ENCODE data around the gene ADAR. TPM values are rescaled to one million over a fixed set of nuclear protein-coding genes. Genes with fewer than 3 reads are reported as not detected.

Gene ADAR
- total and polyA plus RNA-seq, 2 of the 4 experiments (the other 2 are of a cell fraction): 70.9 to 131 TPM

GRCh38 chr1:154603317-154603716 is 4.7 kb downstream of the ADAR start:
- ChIA-PET CTCF (interaction anchor here (0.5 kb wide), 1 partner anchor 59 kb away, joined by 4 read pairs; no protein-coding TSS in a partner anchor), POLR2A (ENCODE audit: unreplicated experiment) (no interaction called here)
- H2AK9ac ChIP-seq (replicated peaks; ENCODE audit: low read depth, low read length, poor library complexity): no peak overlapping the region
- DNase-seq: no peak
- no CpG with 5 or more reads among the region's 2 CpGs for whole genome bisulfite sequencing, 2 experiments (ENCODE audit: extremely low coverage in 2 of 2, insufficient read length in 1 of 2)
- no peak for ATAC-seq (ENCODE audit: low read depth)
- peaks cover 11% of the 10 kb centered on the region for H3K4me1 ChIP-seq (ENCODE audit: control insufficient read depth, insufficient read depth, low read length)
- no peak overlapping the region for H4K8ac ChIP-seq (ENCODE audit: low read depth in 2 of 2, low read length in 2 of 2)
- peaks cover 47 to 83% of the 10 kb centered on the region in 2 experiments for H3K79me1 ChIP-seq (ENCODE audit: low read depth in 1 of 2, low read length in 2 of 2)
- peaks cover 26% of the 10 kb centered on the region for H3K36me3 ChIP-seq (ENCODE audit: control insufficient read depth, insufficient read depth, low read length)
- dilution Hi-C loops (cut with HindIII; ENCODE audit: low sequenced_read_pairs, unreplicated experiment) (no loop called here), intact Hi-C loops (cut with micrococcal nuclease) (no loop called here), in situ Hi-C loops (cut with MboI; ENCODE audit: low sequenced_read_pairs) (no loop called here)
- no peak overlapping the region for H4K5ac ChIP-seq (ENCODE audit: low read depth, low read length)
- no peak overlapping the region for H2BK20ac ChIP-seq (ENCODE audit: low read depth, low read length)
- no peak overlapping the region for H2AK5ac ChIP-seq (ENCODE audit: low read depth, low read length)
- no peak overlapping the region for H3K27ac ChIP-seq (ENCODE audit: insufficient read depth, low read length)
- no peaks in the 10 kb centered on the region for H3K27me3 ChIP-seq (ENCODE audit: control insufficient read depth, insufficient read depth, low read length)
- no peak overlapping the region for H3K4me2 ChIP-seq (ENCODE audit: low read depth, low read length)
- H3K4ac ChIP-seq (ENCODE audit: low read depth, low read length): no peak overlapping the region
- H4K91ac ChIP-seq (ENCODE audit: insufficient read depth, low read depth, low read length): no peak overlapping the region
- no peak overlapping the region for H2BK15ac ChIP-seq (ENCODE audit: low read depth, low read length)
- peaks cover 86% of the 10 kb centered on the region for H4K20me1 ChIP-seq (ENCODE audit: insufficient read depth, low read length)
- peaks cover 47% of the 10 kb centered on the region for H3K9me1 ChIP-seq (ENCODE audit: insufficient read depth, low read length)
- H2BK120ac ChIP-seq (ENCODE audit: low read depth, low read length): no peak overlapping the region
- no TSS peak for BruUV-seq (replicated peaks)
- no peak for TF ChIP-seq CEBPB (IDR thresholded peaks at IDR 0.05; ENCODE audit: low read depth, low read length)
- no peak for TF ChIP-seq RAD21 (IDR thresholded peaks at IDR 0.05; ENCODE audit: low read length)
- no peak for TF ChIP-seq MXI1 (IDR thresholded peaks at IDR 0.05; ENCODE audit: borderline replicate concordance, low read depth, low read length)
- no peak for TF ChIP-seq BHLHE40 (IDR thresholded peaks at IDR 0.05; ENCODE audit: low read depth, low read length)
- no peak for TF ChIP-seq ELK1 (IDR thresholded peaks at IDR 0.05; ENCODE audit: borderline replicate concordance, low read depth, low read length)
- TF ChIP-seq CHD1 (IDR thresholded peaks at IDR 0.05; ENCODE audit: low read depth, low read length): no peak
- TF ChIP-seq RCOR1 (IDR thresholded peaks at IDR 0.05; ENCODE audit: insufficient replicate concordance, low read length): no peak
- no peak for TF ChIP-seq MAZ (IDR thresholded peaks at IDR 0.05; ENCODE audit: borderline replicate concordance, low read depth, low read length)
- H3K56ac ChIP-seq (ENCODE audit: extremely low read depth, insufficient read depth, low read length): no peak overlapping the region
- H2AFZ ChIP-seq (replicated peaks; ENCODE audit: low read length, poor library complexity): no peak overlapping the region
- no peak overlapping the region for H3K18ac ChIP-seq (ENCODE audit: low read depth, low read length)
- no peak overlapping the region for H3K14ac ChIP-seq (replicated peaks; ENCODE audit: low read depth, low read length)
- H3K23ac ChIP-seq (ENCODE audit: low read depth, low read length): no peak overlapping the region
- no peak overlapping the region for H3K4me3 ChIP-seq (ENCODE audit: insufficient read depth, low read depth, low read length)
- no peak overlapping the region for H3K9ac ChIP-seq (ENCODE audit: low read depth, low read length)
- H3K9me3 ChIP-seq (ENCODE audit: control insufficient read depth, insufficient read depth, low read length): no peaks in the 10 kb centered on the region
- no peak overlapping the region for H2BK5ac ChIP-seq (ENCODE audit: low read depth, low read length, poor library complexity, severe bottlenecking)
